ENCODE measurements around the gene PLB1. TPM values are rescaled to one million over a fixed set of nuclear protein-coding genes. Genes with fewer than 3 reads are reported as not detected.

The PLB1 gene
- polyA plus RNA-seq, 1 experiment = 1.4 TPM

DNA sequence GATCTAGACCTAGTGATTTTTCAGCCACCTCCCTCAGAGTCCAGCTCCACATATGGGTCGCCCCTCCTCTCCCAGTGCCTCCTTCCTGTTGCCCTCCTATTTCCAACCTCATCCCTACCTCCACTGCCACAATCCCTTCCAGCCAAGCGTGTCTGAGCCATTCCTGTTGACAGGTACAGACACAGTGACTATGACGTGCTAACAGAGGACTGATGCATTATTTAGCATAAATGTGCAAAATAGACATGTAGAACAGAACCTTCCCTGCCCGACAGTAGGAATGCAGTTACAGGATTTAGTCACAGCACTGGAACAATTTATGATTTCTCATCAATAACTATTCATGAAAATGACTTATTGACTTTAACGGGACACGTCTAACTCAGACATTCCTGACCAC, 171.4 kb downstream of the PLB1 start:
- ChIA-PET CTCF (interaction anchor here (1.0 kb wide), 1 partner anchor 73 kb away, joined by 3 read pairs; no protein-coding TSS in a partner anchor), POLR2A (interaction anchor here (0.5 kb wide), 1 partner anchor 985 kb away, joined by 7 read pairs; no protein-coding TSS in a partner anchor)
- TF ChIP-seq, protein P1, sequence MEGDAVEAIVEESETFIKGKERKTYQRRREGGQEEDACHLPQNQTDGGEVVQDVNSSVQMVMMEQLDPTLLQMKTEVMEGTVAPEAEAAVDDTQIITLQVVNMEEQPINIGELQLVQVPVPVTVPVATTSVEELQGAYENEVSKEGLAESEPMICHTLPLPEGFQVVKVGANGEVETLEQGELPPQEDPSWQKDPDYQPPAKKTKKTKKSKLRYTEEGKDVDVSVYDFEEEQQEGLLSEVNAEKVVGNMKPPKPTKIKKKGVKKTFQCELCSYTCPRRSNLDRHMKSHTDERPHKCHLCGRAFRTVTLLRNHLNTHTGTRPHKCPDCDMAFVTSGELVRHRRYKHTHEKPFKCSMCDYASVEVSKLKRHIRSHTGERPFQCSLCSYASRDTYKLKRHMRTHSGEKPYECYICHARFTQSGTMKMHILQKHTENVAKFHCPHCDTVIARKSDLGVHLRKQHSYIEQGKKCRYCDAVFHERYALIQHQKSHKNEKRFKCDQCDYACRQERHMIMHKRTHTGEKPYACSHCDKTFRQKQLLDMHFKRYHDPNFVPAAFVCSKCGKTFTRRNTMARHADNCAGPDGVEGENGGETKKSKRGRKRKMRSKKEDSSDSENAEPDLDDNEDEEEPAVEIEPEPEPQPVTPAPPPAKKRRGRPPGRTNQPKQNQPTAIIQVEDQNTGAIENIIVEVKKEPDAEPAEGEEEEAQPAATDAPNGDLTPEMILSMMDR (IDR thresholded peaks at IDR 0.05; ENCODE audit: low read depth, low read length) = no peak
- no peak for DNase-seq (ENCODE audit: low read depth, low spot score)
- Histone ChIP-seq H3K4me3 (ENCODE audit: low read depth, low read length) (no peak overlapping the region), H3K27ac (ENCODE audit: low read depth, low read length) (no peak overlapping the region), H3K27me3 (ENCODE audit: control insufficient read depth, insufficient read depth, low read length) (no peaks in the 10 kb centered on the region), H3K9me3 (ENCODE audit: control insufficient read depth, insufficient read depth, low read length) (no peaks in the 10 kb centered on the region)

DNA sequence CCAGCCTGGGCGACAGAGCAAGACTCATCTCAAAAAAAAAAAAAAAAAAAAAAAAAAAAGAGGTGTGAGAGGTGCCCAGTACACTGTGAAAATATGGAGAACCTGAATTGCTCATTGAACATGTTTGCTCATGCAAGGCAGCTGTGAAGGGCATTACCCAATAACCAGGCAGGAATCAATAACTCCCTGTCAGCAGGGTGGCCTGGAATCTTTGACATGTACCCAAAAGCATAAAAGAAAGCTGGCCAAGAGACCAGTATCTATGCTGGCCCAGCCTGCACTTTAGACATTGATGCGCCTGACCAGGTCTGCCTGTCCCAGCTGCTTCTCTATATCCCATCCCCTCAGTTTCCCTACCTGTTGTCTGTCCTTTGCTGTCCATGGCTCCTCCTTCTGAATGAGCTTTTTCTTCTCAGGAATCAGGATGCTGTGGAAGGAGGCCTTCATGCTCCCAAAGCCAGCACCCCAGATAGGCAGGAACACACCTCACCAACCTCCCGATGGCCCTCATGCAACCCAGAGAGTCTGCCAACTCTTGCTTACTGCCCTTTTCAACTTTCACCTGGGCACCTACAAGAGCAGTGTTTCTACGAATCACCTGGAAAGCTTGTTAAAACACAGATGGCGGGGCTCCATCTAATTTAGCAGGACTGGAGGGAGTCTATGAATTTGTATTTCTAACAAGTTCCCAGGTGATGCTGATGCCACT, 172.4 kb downstream of the PLB1 start:
- Histone ChIP-seq H3K27ac (ENCODE audit: low read depth, low read length) (no peak overlapping the region), H3K27me3 (ENCODE audit: control insufficient read depth, insufficient read depth, low read length) (no peaks in the 10 kb centered on the region), H3K9me3 (ENCODE audit: control insufficient read depth, insufficient read depth, low read length) (no peaks in the 10 kb centered on the region; the same call in 1 of the 2 replicates), H3K4me3 (ENCODE audit: low read depth, low read length) (no peak overlapping the region)
- no peak for DNase-seq (ENCODE audit: low read depth, low spot score)
- TF ChIP-seq, protein P1 (IDR thresholded peaks at IDR 0.05; ENCODE audit: low read depth, low read length) = no peak
- ChIA-PET POLR2A (no interaction called here), CTCF (interaction anchor here (0.6 to 0.8 kb wide), 2 partner anchors 74 to 226 kb away, joined by 3 to 4 read pairs; no protein-coding TSS in a partner anchor)

DNA sequence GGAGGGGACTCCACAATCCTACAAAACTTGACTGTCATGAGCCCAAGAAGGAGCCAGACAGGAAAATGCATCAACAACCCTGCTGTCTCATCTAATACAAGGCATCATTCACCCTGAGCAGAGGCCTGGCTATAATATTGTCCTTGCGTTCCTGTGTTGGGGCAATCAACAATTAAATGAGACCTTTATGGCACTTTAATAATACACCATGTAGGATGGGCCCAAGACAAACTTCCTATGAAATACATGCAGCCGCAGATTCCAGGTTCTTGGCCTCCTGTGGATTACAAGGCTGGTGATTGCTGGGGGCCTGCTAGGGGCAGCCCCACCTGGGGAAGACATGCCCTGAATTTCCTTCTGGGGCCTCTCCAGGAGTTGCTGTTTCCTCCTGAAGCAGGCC, 173.0 kb downstream of the PLB1 start:
- no peak overlapping the region for H3K4me3 ChIP-seq (ENCODE audit: low read depth, low read length)
- H3K9me3 ChIP-seq (ENCODE audit: control insufficient read depth, insufficient read depth, low read length) = no peaks in the 10 kb centered on the region; the same call in 1 of the 2 replicates
- no peak overlapping the region for H3K27ac ChIP-seq (ENCODE audit: low read depth, low read length)
- POLR2A ChIA-PET = no interaction called here
- DNase-seq (ENCODE audit: low read depth, low spot score) = no peak
- TF ChIP-seq, protein P1 (IDR thresholded peaks at IDR 0.05; ENCODE audit: low read depth, low read length) = no peak
- CTCF ChIA-PET = interaction anchor here (0.6 to 0.8 kb wide), 2 partner anchors 75 to 226 kb away, joined by 3 to 4 read pairs; no protein-coding TSS in a partner anchor
- H3K27me3 ChIP-seq (ENCODE audit: control insufficient read depth, insufficient read depth, low read length) = no peaks in the 10 kb centered on the region

DNA sequence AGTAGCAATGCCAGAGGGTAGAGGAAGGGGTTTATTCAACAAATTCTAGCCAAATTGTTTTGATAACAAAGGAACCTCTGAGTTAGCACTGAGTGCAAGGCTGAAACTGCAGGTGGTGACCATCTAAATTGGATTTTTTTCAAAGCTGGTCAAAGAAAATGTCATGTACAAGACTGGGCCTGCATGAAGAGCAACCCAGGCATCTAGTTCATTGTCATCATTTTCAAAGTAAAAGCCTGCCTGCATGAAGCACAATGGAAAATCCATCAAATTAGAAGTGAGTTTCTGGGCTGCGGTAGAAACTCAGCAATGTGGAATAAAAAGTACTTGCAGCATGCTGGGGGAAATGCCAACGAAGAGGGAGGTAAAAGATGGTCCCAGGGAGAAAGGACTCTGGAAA, 175.0 kb downstream of the PLB1 start:
- Histone ChIP-seq H3K4me3 (ENCODE audit: low read depth, low read length) (no peak overlapping the region), H3K27me3 (ENCODE audit: control insufficient read depth, insufficient read depth, low read length) (no peaks in the 10 kb centered on the region), H3K27ac (ENCODE audit: low read depth, low read length) (no peak overlapping the region), H3K9me3 (ENCODE audit: control insufficient read depth, insufficient read depth, low read length) (no peaks in the 10 kb centered on the region; the same call in 1 of the 2 replicates)
- ChIA-PET CTCF (interaction anchor here (0.6 to 0.7 kb wide), 2 partner anchors 76 to 104 kb away, joined by 3 to 5 read pairs; no protein-coding TSS in a partner anchor), POLR2A (no interaction called here)
- no peak for DNase-seq (ENCODE audit: low read depth, low spot score)
- TF ChIP-seq, protein P1 (IDR thresholded peaks at IDR 0.05; ENCODE audit: low read depth, low read length) = no peak

DNA sequence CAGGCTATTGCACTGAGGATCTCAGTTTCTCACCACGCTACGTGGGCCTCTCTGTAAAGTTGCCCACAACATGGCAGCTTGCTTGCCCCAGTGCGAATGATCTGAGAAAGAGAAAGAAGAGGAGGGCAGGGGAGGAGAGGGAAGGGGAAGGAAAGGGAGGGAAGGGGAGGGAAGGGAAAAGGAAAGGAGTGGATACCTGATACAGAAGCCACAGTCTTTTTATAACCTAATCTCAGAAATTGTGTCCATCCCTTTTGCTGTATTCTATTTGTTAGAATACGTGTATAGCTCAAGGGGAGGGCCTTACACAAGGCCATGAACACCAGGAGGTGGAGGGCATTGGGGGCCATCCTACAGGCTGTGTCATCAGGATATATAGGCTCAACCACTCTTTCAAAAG, 177.5 kb downstream of the PLB1 start:
- POLR2A ChIA-PET = interaction anchor here (1.6 to 1.7 kb wide), 2 partner anchors 8 to 78 kb away, joined by 5 to 15 read pairs; partner anchors contain the start of gene PPP1CB
- Histone ChIP-seq H3K9me3 (ENCODE audit: control insufficient read depth, insufficient read depth, low read length) (no peaks in the 10 kb centered on the region; the same call in 1 of the 2 replicates), H3K27ac (ENCODE audit: low read depth, low read length) (no peak overlapping the region), H3K27me3 (ENCODE audit: control insufficient read depth, insufficient read depth, low read length) (no peaks in the 10 kb centered on the region), H3K4me3 (ENCODE audit: low read depth, low read length) (no peak overlapping the region)
- TF ChIP-seq, protein P1 (IDR thresholded peaks at IDR 0.05; ENCODE audit: low read depth, low read length) = no peak
- no peak for DNase-seq (ENCODE audit: low read depth, low spot score)
- CTCF ChIA-PET = interaction anchor here (0.7 kb wide), 1 partner anchor 9 kb away, joined by 4 read pairs; no protein-coding TSS in a partner anchor
